GM19240 (cell line): ENCODE measurements around the gene PARP14.

ENCODE experiments used
- DNase-seq: peaks from one replicate; pipeline ENCODE4 v3.0.0; 2011; ENCODE audit warnings: low spot score; ENCODE audit not compliant: insufficient read length

PARP14 gene

DNA sequence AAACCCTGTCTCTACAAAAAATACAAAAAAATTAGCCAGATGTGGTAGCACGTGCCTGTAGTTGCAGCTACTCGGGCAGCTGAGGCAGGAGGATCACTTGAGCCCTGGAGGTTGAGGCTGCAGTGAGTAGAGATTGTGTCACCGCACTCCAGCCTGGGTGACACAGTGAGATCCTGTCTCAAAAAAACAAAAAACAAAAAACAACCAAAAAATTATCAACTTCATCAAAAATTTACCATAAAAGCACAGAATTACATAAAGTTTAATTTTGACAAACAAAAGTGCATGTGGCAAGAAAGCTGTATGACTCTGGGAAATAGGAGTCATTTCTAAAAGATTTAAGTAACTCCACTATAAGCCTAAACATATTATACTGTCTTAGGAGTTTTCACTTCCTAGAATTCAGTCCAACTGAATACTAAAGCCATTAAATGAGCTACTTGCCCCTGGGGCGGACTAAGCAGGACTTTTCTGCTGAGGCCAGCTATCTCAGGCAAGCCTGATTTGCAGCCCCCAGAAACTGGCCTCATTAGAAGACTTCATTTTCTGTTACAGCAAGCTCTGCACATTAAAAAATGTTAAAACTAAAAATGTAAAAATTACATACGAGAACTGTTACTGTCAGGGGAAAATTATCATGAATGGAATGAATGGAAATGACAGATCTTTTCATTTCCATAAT is 90.0 kb downstream of the PARP14 start:
- no peak for DNase-seq

DNA sequence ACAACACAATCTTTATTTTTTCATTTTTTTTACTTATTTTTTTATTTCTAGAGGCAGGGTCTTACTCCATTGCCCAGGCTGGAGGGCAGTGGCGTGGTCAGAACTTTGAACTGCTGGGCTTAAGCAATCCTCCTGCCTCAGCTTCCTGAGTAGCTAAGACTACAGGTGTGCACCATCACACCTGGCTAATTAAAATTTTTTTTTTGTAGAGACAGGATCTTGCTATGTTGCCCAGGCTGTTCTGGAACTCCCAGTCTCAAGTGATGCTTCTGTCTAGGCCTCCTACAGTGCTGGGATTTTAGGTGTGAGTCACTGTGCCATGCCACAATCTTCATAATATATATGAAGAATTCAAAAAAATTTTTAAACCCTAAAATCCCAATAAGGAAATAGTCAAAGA is 92.2 kb downstream of the PARP14 start:
- DNase-seq, result no peak

DNA sequence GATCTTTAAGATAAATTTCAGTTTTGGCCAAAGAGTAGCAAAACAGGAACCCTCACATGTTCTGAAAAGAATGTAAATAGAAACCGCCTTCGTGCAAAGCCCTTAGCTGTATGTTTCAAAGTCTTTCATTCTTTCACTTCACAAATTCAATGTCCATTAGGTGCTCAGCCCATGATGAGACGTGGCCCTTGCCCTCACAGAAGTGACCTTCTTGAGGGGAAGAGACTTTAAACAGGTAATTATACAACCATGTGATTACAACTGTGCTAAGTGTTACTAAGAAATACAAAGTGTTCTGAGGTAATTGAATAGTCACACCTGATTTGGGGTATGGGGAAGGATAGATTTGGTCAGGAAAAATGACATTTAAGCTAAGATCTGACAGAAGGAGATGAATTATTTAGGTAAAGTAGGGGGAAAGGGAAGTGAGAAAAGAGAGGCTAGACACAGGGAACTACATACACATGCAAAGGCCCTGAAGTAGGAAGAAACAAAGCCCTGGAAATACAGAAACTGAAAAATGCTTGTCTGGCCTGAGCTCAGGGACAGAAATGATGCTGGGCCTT is 93.4 kb downstream of the PARP14 start:
- DNase-seq, result no peak

DNA sequence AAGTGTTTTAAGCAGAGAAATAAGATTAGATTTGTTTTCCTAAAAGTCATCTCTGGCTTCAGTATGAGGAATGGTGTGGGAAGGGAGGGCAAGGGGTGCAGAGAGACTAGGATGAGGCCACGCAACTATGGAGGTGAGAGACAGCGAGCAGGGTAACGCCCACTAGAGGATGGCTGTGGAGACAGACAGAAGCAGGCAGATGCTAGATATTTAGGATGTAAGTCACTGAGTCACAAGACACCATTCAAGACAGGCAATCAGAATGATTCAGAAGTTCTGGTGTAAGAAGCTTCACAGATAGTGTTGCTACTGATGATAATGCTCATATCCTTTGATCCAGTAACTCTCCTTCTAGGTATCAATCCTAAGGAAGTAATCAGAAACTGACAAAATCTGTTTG is 93.9 kb downstream of the PARP14 start:
- no peak for DNase-seq

DNA sequence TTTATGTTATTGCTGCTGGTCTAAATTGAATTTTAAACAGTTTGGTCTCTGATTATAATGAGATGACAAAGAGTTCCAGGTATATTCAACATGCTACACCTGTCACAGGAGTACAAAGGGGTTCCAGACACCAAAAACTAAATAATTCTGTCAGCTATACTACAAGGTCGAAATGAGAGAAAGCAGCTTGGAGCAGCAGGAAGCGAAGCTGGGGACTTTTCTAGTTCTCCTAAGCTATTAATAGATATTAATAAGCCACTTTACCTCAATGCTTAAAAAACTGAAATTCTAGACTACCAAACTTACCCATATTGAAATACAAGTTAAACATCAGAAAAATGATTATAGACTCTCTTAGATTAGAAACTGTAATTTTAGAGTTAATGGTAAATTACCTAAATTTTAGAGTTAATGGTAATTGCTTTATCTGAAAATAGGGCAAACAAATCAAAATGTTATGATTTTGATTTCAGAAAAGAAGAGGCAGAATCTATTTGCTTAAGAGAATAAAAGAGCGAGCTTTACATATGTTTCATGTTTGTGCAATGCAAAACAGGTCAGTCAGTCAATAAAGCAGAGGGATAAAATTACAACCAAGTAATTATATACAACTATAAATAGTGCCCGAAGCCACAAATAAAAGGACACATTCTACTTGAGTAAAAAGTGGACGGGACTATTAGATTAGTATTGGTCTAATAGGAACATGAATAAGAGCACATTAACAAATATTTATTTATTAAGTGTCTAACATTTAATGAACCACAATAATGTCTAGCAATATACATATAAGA is 96.2 kb downstream of the PARP14 start:
- no peak for DNase-seq

DNA sequence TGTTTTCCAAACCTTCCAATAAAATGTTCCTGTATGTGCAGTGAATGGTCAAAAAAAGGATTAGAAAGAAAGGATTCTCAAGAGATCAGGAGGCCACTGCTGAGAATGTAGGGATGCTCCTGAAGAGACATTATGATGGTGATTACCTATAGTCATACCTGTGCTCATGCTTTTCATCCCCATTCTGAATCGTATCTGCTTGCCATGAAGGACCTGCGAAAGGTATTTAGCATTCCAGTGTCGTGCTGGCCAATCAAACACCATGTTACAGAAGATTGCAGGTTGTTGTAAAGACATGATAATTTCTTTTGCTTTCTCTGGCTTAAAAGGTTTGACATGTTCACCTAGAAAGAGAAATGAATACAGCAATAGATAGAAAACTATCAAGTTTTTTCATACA is 96.9 kb downstream of the PARP14 start:
- DNase-seq, result no peak
